Gastroesophageal sphincter (tissue), 3 donors: Measurements from ENCODE around the gene WNT2.

Source experiments
- CTCF ChIP-seq, 4 experiments: fragments of 200-600 bp in 2 of 4; fragments of 450-650 bp in 2 of 4; sonication (generic) in 1 of 4; IDR thresholded peaks; one replicate each; pipeline ENCODE4 v1.5.1; 2017 to 2019; ENCODE audit warnings: antibody characterized with exemption in 4 of 4, mild to moderate bottlenecking in 2 of 4, moderate library complexity in 2 of 4
- EP300 ChIP-seq: sonication (generic); formaldehyde crosslinking; IDR thresholded peaks from one replicate; pipeline ENCODE4 v1.6.1; 2017; ENCODE audit warnings: antibody characterized with exemption, mild to moderate bottlenecking
- POLR2A ChIP-seq, 2 donors: fragments of 450-650 bp; IDR thresholded peaks; one replicate each; pipeline ENCODE4 v1.6.1; 2017; ENCODE audit warnings: antibody characterized with exemption in 2 of 2, mild to moderate bottlenecking in 2 of 2, moderate library complexity in 1 of 2

GRCh38 chr7:117347962-117348672, 25.3 kb upstream of the WNT2 start:
- TF ChIP-seq POLR2A (IDR thresholded peaks at IDR 0.05) (no peak), CTCF (IDR thresholded peaks at IDR 0.05) (no peak), EP300 (no peak)
